GM12874 (cell line): ENCODE data around the gene LMAN2.

Source experiments
- CTCF ChIP-seq: IDR thresholded peaks from 2 replicates; pipeline ENCODE4 v1.5.1; 2011; ENCODE audit warnings: low read depth, mild to moderate bottlenecking, control low read depth, low read length, moderate library complexity; ENCODE audit not compliant: insufficient read depth

LMAN2 gene

GRCh38 chr5:177349362-177349647 is 2.2 kb downstream of the LMAN2 start:
- no peak for TF ChIP-seq CTCF

GRCh38 chr5:177347699-177348098 is 3.8 kb downstream of the LMAN2 start:
- no peak for TF ChIP-seq CTCF

- TF ChIP-seq CTCF, result no peak
Observed at GRCh38 chr5:177346820-177347219, 4.6 kb downstream of the LMAN2 start.

- no peak for TF ChIP-seq CTCF
Observed at GRCh38 chr5:177344891-177345290, 6.6 kb downstream of the LMAN2 start.

- no peak for TF ChIP-seq CTCF
Observed at GRCh38 chr5:177343777-177344176, 7.7 kb downstream of the LMAN2 start.

GRCh38 chr5:177339107-177339638 is 12.3 kb downstream of the LMAN2 start:
- no peak for TF ChIP-seq CTCF

GRCh38 chr5:177338251-177339106 is 13.0 kb downstream of the LMAN2 start:
- no peak for TF ChIP-seq CTCF
